Osteocyte (in vitro differentiated cells): ENCODE measurements around the gene RNU11. TPM values are rescaled to one million over a fixed set of nuclear protein-coding genes. Genes with fewer than 3 reads are reported as not detected.
"Not testable (repeated sequence)": the region's sequence is repeated elsewhere in the genome, so short reads cannot be mapped to it uniquely, and the experiment has no call there.

Experiments used
- DNase-seq: peaks from one replicate; pipeline ENCODE4 v3.0.0; 2021; ENCODE audit warnings: mixed read lengths; ENCODE audit not compliant: unreplicated experiment; ENCODE audit errors: extremely low spot score
- H3K27ac Mint-ChIP-seq: one replicate; pipeline ENCODE4 v1.8.0; 2021; ENCODE audit warnings: mild to moderate bottlenecking, mixed read lengths; ENCODE audit not compliant: unreplicated experiment
- H3K27me3 Mint-ChIP-seq: one replicate; pipeline ENCODE4 v1.8.0; 2021; ENCODE audit warnings: mixed read lengths; ENCODE audit not compliant: unreplicated experiment
- H3K36me3 Mint-ChIP-seq: one replicate; pipeline ENCODE4 v1.8.0; 2021; ENCODE audit warnings: mixed read lengths; ENCODE audit not compliant: unreplicated experiment
- H3K4me1 Mint-ChIP-seq: one replicate; pipeline ENCODE4 v1.8.0; 2021; ENCODE audit warnings: mixed read lengths; ENCODE audit not compliant: unreplicated experiment
- H3K4me3 Mint-ChIP-seq: one replicate; pipeline ENCODE4 v1.8.0; 2021; ENCODE audit warnings: mild to moderate bottlenecking, moderate library complexity, mixed read lengths; ENCODE audit not compliant: unreplicated experiment
- H3K9me3 Mint-ChIP-seq: one replicate; pipeline ENCODE4 v1.8.0; 2021; ENCODE audit warnings: mixed read lengths; ENCODE audit not compliant: unreplicated experiment
- CTCF ChIP-seq: fragments of 200-600 bp; sonication (generic); IDR thresholded peaks from 2 replicates; pipeline ENCODE4 v1.5.0; 2021; ENCODE audit warnings: antibody characterized with exemption, mild to moderate bottlenecking, moderate library complexity
- total RNA-seq: library from RNA; stranded (reverse); gene quantifications from 2 replicates; pipeline ENCODE4 v1.2.1, GENCODE V29; 2021

The RNU11 gene
- total RNA-seq, 1 donor from 2014 or later = not detected

- no peak overlapping the region for H3K4me3 Mint-ChIP-seq
- peaks cover 18% of the 10 kb centered on the region for H3K4me1 Mint-ChIP-seq
- H3K27me3 Mint-ChIP-seq = no peaks in the 10 kb centered on the region
- DNase-seq = no peak
- TF ChIP-seq CTCF = no peak
- H3K36me3 Mint-ChIP-seq = peaks cover 3% of the 10 kb centered on the region
- peak overlapping the region; percentile 41 for H3K27ac Mint-ChIP-seq
- H3K9me3 Mint-ChIP-seq = no peaks in the 10 kb centered on the region
Measured at GRCh38 chr1:28666806-28667205, 18.4 kb downstream of the RNU11 start.

GRCh38 chr1:28668191-28668955 is 20.0 kb downstream of the RNU11 start, which contains the start of gene GMEB1:
Gene GMEB1 (plus strand): TSS chr1:28668784. CDS start chr1:28683613, 14,829 bp downstream.
- no peak for TF ChIP-seq CTCF
- Mint-ChIP-seq H3K4me3 (peak within 1 kb of the TSS; percentile 92), H3K4me1 (peaks cover 18% of the 10 kb centered on the region), H3K27me3 (no peaks in the 10 kb centered on the region), H3K27ac (peak within 1 kb of the TSS; percentile 99), H3K36me3 (peaks cover 3% of the 10 kb centered on the region), H3K9me3 (no peaks in the 10 kb centered on the region)
- DNase-seq = peak; percentile 96

- Mint-ChIP-seq H3K4me1 (peaks cover 18% of the 10 kb centered on the region), H3K27me3 (no peaks in the 10 kb centered on the region), H3K4me3 (peak overlapping the region; percentile 92), H3K9me3 (no peaks in the 10 kb centered on the region), H3K27ac (peak overlapping the region; percentile 99), H3K36me3 (peaks cover 3% of the 10 kb centered on the region)
- DNase-seq = peak; percentile 86
- TF ChIP-seq CTCF = no peak
Measured at GRCh38 chr1:28668956-28669723, 20.7 kb downstream of the RNU11 start.

GRCh38 chr1:28671254-28671780 is 22.9 kb downstream of the RNU11 start:
- no peaks in the 10 kb centered on the region for H3K9me3 Mint-ChIP-seq
- H3K4me3 Mint-ChIP-seq = no peak overlapping the region
- no peak for TF ChIP-seq CTCF
- no peak for DNase-seq
- H3K27ac Mint-ChIP-seq = no peak overlapping the region
- no peaks in the 10 kb centered on the region for H3K27me3 Mint-ChIP-seq
- peaks cover 28% of the 10 kb centered on the region for H3K4me1 Mint-ChIP-seq
- peaks cover 3% of the 10 kb centered on the region for H3K36me3 Mint-ChIP-seq

GRCh38 chr1:28672971-28673370 is 24.6 kb downstream of the RNU11 start:
- H3K4me3 Mint-ChIP-seq, H3K36me3 Mint-ChIP-seq, H3K9me3 Mint-ChIP-seq, H3K27me3 Mint-ChIP-seq, H3K27ac Mint-ChIP-seq, DNase-seq: not testable (repeated sequence)
- peaks cover 27% of the 10 kb centered on the region for H3K4me1 Mint-ChIP-seq
